Caco-2 (cell line): ENCODE data around the gene ESRRG. TPM values are rescaled to one million over a fixed set of nuclear protein-coding genes. Genes with fewer than 3 reads are reported as not detected.

Experiments
- BruUV-seq: library from RNA; stranded (reverse); fragments of 400-500 nt; replicated peaks from 2 replicates; lab custom pipeline; 2021; lab: Mats Ljungman, UMichigan
- CTCF ChIA-PET: fragments of 300-600 bp; sonication (Branson Sonifier 250); formaldehyde crosslinking; loops from one replicate; lab custom pipeline; 2022; ENCODE audit warnings: antibody characterized with exemption; lab: Charles Lee
- POLR2A ChIA-PET: fragments of 300-600 bp; sonication (Branson Sonifier 250); formaldehyde crosslinking; loops from one replicate; lab custom pipeline; 2022; ENCODE audit warnings: antibody characterized with exemption; lab: Charles Lee
- DNase-seq, 2 experiments: peaks; one replicate each; pipeline versions ENCODE4 v3.0.0 to v3.0.0-alpha.2; 2020 to 2022
- H3K27me3 ChIP-seq: replicated peaks from 2 replicates; pipeline ENCODE4 v1.6.0; 2011; ENCODE audit warnings: low read length; ENCODE audit not compliant: control insufficient read depth, insufficient read depth
- H3K36me3 ChIP-seq: 2 replicates; pipeline ENCODE4 v1.5.1; 2011; ENCODE audit warnings: low read length; ENCODE audit not compliant: control insufficient read depth, insufficient read depth
- H3K4me1 ChIP-seq: fragments of 250-450 bp; sonication (Bioruptor Pico); 2 replicates; pipeline ENCODE4 v1.5.1; 2020; ENCODE audit warnings: mild to moderate bottlenecking
- H3K4me3 ChIP-seq: 2 replicates; pipeline ENCODE4 v1.5.1; 2011; ENCODE audit warnings: low read depth, mild to moderate bottlenecking, control low read depth, low read length
- H3K9me3 ChIP-seq: fragments of 250-450 bp; sonication (Bioruptor Pico); 2 replicates; pipeline ENCODE4 v1.5.1; 2020; ENCODE audit warnings: mild to moderate bottlenecking, moderate library complexity
- H3K27ac Mint-ChIP-seq: one replicate; pipeline ENCODE4 v1.8.0; 2022; ENCODE audit warnings: mixed read lengths; ENCODE audit not compliant: unreplicated experiment
- H3K27me3 Mint-ChIP-seq: one replicate; pipeline ENCODE4 v1.8.0; 2022; ENCODE audit warnings: mixed read lengths; ENCODE audit not compliant: insufficient read depth, unreplicated experiment
- H3K36me3 Mint-ChIP-seq: one replicate; pipeline ENCODE4 v1.8.0; 2022; ENCODE audit warnings: mild to moderate bottlenecking, mixed read lengths; ENCODE audit not compliant: insufficient read depth, unreplicated experiment
- H3K4me1 Mint-ChIP-seq: one replicate; pipeline ENCODE4 v1.8.0; 2022; ENCODE audit warnings: low read depth, mixed read lengths; ENCODE audit not compliant: unreplicated experiment
- H3K4me3 Mint-ChIP-seq: one replicate; pipeline ENCODE4 v1.8.0; 2022; ENCODE audit warnings: mild to moderate bottlenecking, moderate library complexity, mixed read lengths; ENCODE audit not compliant: unreplicated experiment
- H3K9me3 Mint-ChIP-seq: one replicate; pipeline ENCODE4 v1.8.0; 2022; ENCODE audit warnings: mixed read lengths; ENCODE audit not compliant: unreplicated experiment
- intact Hi-C: fragments of 100-400 bp; cut with micrococcal nuclease; formaldehyde crosslinking; loops from one replicate; pipeline ENCODE4 v1.10.0; 2022; ENCODE audit not compliant: unreplicated experiment
- total RNA-seq: library from RNA; stranded (reverse); gene quantifications from 2 replicates; pipeline ENCODE4 v1.2.3, GENCODE V29; 2022
- TF ChIP-seq, protein P1 (sequence below), 2 experiments: fragments of 200-600 bp in 1 of 2; IDR thresholded peaks; 1 replicate in 1 of 2; 2 replicates in 1 of 2; pipeline versions ENCODE4 v1.5.1 to v1.8.0; 2011 to 2022; ENCODE audit warnings: antibody characterized with exemption in 1 of 2, control low read depth in 1 of 2, inconsistent platforms in 1 of 2, low read depth in 1 of 2, low read length in 1 of 2, mild to moderate bottlenecking in 1 of 2, moderate library complexity in 1 of 2; ENCODE audit not compliant: insufficient read depth in 1 of 2, severe bottlenecking in 1 of 2, unreplicated experiment in 1 of 2

The ESRRG gene
- total RNA-seq, 1 experiment from 2014 or later = 6.6 TPM

DNA sequence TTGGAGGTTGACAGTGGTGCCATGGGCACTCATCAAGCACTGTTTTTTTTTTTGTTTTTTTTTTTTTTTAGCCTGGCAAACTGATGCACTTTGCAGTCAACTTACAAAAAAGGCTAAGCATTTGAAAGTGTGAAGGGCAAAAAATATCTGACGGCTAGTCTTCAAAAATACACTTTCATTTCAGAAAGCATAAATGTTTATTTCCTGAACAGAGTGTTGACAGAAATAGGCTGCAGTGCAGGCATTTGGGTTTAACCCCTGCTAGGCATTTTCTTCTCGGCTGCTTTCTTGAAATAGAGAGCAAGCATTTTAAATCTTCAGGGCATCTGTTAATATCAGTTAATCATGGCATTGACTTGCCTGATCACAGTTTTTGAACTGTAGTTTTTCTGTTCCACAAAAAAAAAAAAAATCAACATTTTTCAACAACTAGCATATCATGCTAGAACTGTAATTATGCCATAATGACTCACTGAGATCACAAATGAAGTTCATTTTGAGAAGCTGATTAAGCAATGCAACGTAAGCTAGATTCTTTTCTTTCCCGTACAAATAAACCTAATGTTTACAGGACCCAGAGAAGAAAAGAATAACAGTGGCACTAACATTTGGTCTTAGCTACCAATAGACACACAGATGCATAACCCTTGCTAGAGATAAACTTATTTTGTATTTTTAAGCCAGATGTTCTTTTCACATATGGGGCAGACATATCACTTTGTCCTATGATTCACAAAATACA, 199.6 kb downstream of the ESRRG start:
- POLR2A ChIA-PET = no interaction called here
- no peaks in the 10 kb centered on the region for H3K36me3 ChIP-seq

DNA sequence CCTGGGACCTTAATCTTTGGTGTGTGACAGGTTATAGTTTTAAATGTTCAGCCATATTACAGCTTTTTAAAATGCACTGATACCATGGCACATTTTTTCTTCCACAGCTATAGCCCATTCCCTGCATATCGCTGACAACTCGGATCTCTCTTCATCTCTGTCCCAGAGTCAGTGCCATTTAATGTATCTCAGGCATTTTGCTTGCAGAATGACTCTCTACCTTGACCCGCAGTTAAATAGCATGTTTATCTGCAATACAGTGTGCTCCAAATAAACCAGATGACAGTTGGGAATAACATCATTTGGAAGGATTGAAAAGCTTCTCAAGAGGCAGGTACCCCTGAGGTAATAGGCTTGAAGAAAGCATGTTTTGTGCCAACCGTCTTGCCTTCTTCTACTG, 200.2 kb downstream of the ESRRG start:
- BruUV-seq = no TSS peak
- CTCF ChIA-PET = no interaction called here
- H3K36me3 ChIP-seq = no peaks in the 10 kb centered on the region
- no peaks in the 10 kb centered on the region for H3K27me3 ChIP-seq
- no peak overlapping the region for H3K4me3 ChIP-seq
- peaks cover 8% of the 10 kb centered on the region for H3K4me1 Mint-ChIP-seq
- no peaks in the 10 kb centered on the region for H3K36me3 Mint-ChIP-seq
- TF ChIP-seq, protein P1, sequence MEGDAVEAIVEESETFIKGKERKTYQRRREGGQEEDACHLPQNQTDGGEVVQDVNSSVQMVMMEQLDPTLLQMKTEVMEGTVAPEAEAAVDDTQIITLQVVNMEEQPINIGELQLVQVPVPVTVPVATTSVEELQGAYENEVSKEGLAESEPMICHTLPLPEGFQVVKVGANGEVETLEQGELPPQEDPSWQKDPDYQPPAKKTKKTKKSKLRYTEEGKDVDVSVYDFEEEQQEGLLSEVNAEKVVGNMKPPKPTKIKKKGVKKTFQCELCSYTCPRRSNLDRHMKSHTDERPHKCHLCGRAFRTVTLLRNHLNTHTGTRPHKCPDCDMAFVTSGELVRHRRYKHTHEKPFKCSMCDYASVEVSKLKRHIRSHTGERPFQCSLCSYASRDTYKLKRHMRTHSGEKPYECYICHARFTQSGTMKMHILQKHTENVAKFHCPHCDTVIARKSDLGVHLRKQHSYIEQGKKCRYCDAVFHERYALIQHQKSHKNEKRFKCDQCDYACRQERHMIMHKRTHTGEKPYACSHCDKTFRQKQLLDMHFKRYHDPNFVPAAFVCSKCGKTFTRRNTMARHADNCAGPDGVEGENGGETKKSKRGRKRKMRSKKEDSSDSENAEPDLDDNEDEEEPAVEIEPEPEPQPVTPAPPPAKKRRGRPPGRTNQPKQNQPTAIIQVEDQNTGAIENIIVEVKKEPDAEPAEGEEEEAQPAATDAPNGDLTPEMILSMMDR (IDR thresholded peaks at IDR 0.05; ENCODE audit: insufficient read depth in 1 of 2, low read depth in 1 of 2, low read length in 1 of 2, severe bottlenecking in 1 of 2, unreplicated experiment in 1 of 2) = no peak
- no peak overlapping the region for H3K4me3 Mint-ChIP-seq
- peaks cover 3% of the 10 kb centered on the region for H3K4me1 ChIP-seq
- H3K9me3 ChIP-seq = no peaks in the 10 kb centered on the region
- H3K27ac Mint-ChIP-seq = no peak overlapping the region
- H3K27me3 Mint-ChIP-seq = no peaks in the 10 kb centered on the region
- no peak for DNase-seq
- H3K9me3 Mint-ChIP-seq = no peaks in the 10 kb centered on the region
- intact Hi-C loops = no loop called here
- POLR2A ChIA-PET = no interaction called here

More for the DNA sequence above, 199.6 kb downstream of the ESRRG start:
- peaks cover 9% of the 10 kb centered on the region for H3K4me1 ChIP-seq
- no peaks in the 10 kb centered on the region for H3K9me3 ChIP-seq
- TF ChIP-seq, protein P1 (IDR thresholded peaks at IDR 0.05; ENCODE audit: insufficient read depth in 1 of 2, low read depth in 1 of 2, low read length in 1 of 2, severe bottlenecking in 1 of 2, unreplicated experiment in 1 of 2) = no peak
- intact Hi-C loops = no loop called here
- Mint-ChIP-seq H3K36me3 (peaks cover 1% of the 10 kb centered on the region), H3K4me3 (no peak overlapping the region), H3K9me3 (no peaks in the 10 kb centered on the region), H3K27me3 (no peaks in the 10 kb centered on the region), H3K27ac (no peak overlapping the region), H3K4me1 (peaks cover 8% of the 10 kb centered on the region)
- no peak for DNase-seq
- no peaks in the 10 kb centered on the region for H3K27me3 ChIP-seq
- H3K4me3 ChIP-seq = no peak overlapping the region
- BruUV-seq = no TSS peak
- CTCF ChIA-PET = interaction anchor here (0.7 kb wide), 1 partner anchor 199 kb away, joined by 4 read pairs; the partner anchor contains the start of gene ESRRG

DNA sequence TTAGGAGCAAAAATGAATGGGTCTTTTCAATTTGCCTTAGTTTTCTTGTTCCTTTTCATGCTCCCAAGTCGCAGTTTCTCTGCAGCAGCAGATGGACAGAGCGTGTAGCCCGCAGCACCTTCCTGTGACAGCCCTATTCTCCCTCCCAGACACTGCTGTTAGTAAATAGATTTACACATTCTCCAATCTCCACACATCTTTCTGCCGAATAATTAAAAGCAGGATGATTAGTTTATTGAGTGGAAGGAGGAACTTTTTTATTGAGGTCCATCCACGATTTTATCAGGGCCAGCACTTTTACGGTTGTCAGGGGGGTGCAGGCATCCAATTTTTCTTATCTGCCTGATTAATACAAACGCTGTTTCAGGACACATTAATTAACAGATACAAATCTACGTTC, 201.8 kb downstream of the ESRRG start:
- no TSS peak for BruUV-seq
- Mint-ChIP-seq H3K27me3 (no peaks in the 10 kb centered on the region), H3K4me1 (no peaks in the 10 kb centered on the region), H3K4me3 (no peak overlapping the region), H3K9me3 (no peaks in the 10 kb centered on the region), H3K27ac (no peak overlapping the region), H3K36me3 (no peaks in the 10 kb centered on the region)
- CTCF ChIA-PET = no interaction called here
- Histone ChIP-seq H3K4me3 (no peak overlapping the region), H3K4me1 (no peaks in the 10 kb centered on the region), H3K9me3 (no peaks in the 10 kb centered on the region), H3K36me3 (no peaks in the 10 kb centered on the region), H3K27me3 (no peaks in the 10 kb centered on the region)
- POLR2A ChIA-PET = no interaction called here
- intact Hi-C loops = no loop called here
- TF ChIP-seq, protein P1 (IDR thresholded peaks at IDR 0.05; ENCODE audit: insufficient read depth in 1 of 2, low read depth in 1 of 2, low read length in 1 of 2, severe bottlenecking in 1 of 2, unreplicated experiment in 1 of 2) = no peak
- DNase-seq = no peak
